AG04449 (cell line): Measurements from ENCODE around the gene SALL3.
"Not testable (repeated sequence)": the region's sequence is repeated elsewhere in the genome, so short reads cannot be mapped to it uniquely, and the experiment has no call there.

Source experiments
- CTCF ChIA-PET: fragments of 350-600 bp; formaldehyde crosslinking; extraction: SDS; loops from one replicate; lab custom pipeline; 2021; ENCODE audit warnings: antibody characterized with exemption; lab: Yijun Ruan, JAX
- POLR2A ChIA-PET: fragments of 400-600, 350-600 bp; formaldehyde crosslinking; extraction: SDS; loops from one replicate; lab custom pipeline; 2020; ENCODE audit warnings: antibody characterized with exemption, inconsistent platforms; lab: Yijun Ruan, JAX
- DNase-seq: peaks from one replicate; pipeline ENCODE4 v3.0.0-alpha.2; 2010; ENCODE audit warnings: low read depth, low spot score
- H3K4me3 ChIP-seq: 2 replicates; pipeline ENCODE4 v1.5.1; 2011; ENCODE audit warnings: low read depth, mild to moderate bottlenecking, control low read depth, low read length
- CTCF ChIP-seq: IDR thresholded peaks from one replicate; pipeline ENCODE4 v1.5.1; 2011; ENCODE audit warnings: mild to moderate bottlenecking, moderate library complexity, low read length, control low read depth, inconsistent platforms; ENCODE audit not compliant: insufficient read depth; ENCODE audit errors: missing control alignments

The SALL3 gene

GRCh38 chr18:78937166-78937565, 42.5 kb upstream of the SALL3 start:
- POLR2A ChIA-PET = no interaction called here
- no peak overlapping the region for H3K4me3 ChIP-seq
- no peak for DNase-seq
- TF ChIP-seq CTCF = no peak
- CTCF ChIA-PET = no interaction called here

- DNase-seq = no peak
- TF ChIP-seq CTCF = no peak
- ChIA-PET CTCF (no interaction called here), POLR2A (no interaction called here)
- no peak overlapping the region for H3K4me3 ChIP-seq
These were observed 40.5 kb upstream of the SALL3 start for GRCh38 chr18:78939105-78939504.

- POLR2A ChIA-PET = no interaction called here
These were observed 39.7 kb upstream of the SALL3 start for GRCh38 chr18:78939734-78940494.

DNA sequence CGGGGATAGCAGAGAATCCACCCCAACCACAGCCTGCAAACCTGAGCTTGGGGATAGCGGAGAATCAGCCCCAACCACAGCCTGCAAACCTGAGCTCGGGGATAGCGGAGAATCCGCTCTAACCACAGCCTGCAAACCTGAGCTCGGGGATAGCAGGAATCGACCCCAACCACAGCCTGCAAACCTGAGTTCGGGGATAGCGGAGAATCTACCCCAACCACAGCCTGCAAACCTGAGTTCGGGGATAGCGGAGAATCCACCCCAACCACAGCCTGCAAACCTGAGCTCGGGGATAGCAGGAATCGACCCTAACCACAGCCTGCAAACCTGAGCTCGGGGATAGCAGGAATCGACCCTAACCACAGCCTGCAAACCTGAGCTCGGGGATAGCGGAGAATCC, 37.4 kb upstream of the SALL3 start:
- POLR2A ChIA-PET, DNase-seq, H3K4me3 ChIP-seq, CTCF ChIA-PET: not testable (repeated sequence)

More at GRCh38 chr18:78939734-78940494, 39.7 kb upstream of the SALL3 start:
- CTCF ChIA-PET = no interaction called here
- no peak overlapping the region for H3K4me3 ChIP-seq
- DNase-seq = no peak
- TF ChIP-seq CTCF = no peak

DNA sequence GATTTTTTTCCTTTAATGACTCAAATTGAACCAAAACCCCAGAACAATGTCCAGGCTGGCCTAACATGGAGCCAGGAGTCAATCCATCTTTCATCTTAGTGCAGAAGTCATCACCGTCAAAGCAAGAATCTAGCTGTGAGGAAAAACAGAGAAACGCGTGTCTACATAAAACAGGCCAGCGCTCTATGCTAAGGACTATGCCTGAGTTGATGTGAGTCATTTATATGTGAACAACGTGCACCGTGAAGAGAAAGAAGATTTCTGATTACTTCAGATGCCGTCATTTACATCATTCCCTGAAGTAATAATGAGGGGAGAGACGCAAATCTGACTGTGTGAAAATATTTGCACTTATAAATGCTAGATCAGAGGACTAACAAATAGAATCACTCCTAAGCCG, 34.0 kb upstream of the SALL3 start:
- POLR2A ChIA-PET = no interaction called here
- CTCF ChIA-PET = no interaction called here
- no peak for DNase-seq
- H3K4me3 ChIP-seq = no peak overlapping the region
- no peak for TF ChIP-seq CTCF

- ChIA-PET POLR2A (no interaction called here), CTCF (no interaction called here)
- no peak for TF ChIP-seq CTCF
- no peak overlapping the region for H3K4me3 ChIP-seq
- DNase-seq = no peak
These were observed 32.3 kb upstream of the SALL3 start for GRCh38 chr18:78947291-78947690.

- no peak for DNase-seq
- no peak overlapping the region for H3K4me3 ChIP-seq
- TF ChIP-seq CTCF = no peak
- POLR2A ChIA-PET = no interaction called here
- CTCF ChIA-PET = no interaction called here
These were observed 31.4 kb upstream of the SALL3 start for GRCh38 chr18:78948221-78948620.
